GM18951 (cell line): Measurements from ENCODE around the gene CCNY.

ENCODE experiments used
- POLR2A ChIP-seq: IDR thresholded peaks from 4 replicates; pipeline ENCODE4 v1.6.1; 2011; ENCODE audit warnings: mild to moderate bottlenecking; ENCODE audit not compliant: insufficient read length, insufficient read depth; ENCODE audit errors: extremely low read depth
- in situ Hi-C: fragments of 300-500 bp; cut with MboI; formaldehyde crosslinking; loops from one replicate; pipeline ENCODE4 v1.12.0; 2022; ENCODE audit warnings: low sequenced_read_pairs, mixed read lengths, inconsistent platforms; ENCODE audit not compliant: unreplicated experiment

CCNY gene

DNA sequence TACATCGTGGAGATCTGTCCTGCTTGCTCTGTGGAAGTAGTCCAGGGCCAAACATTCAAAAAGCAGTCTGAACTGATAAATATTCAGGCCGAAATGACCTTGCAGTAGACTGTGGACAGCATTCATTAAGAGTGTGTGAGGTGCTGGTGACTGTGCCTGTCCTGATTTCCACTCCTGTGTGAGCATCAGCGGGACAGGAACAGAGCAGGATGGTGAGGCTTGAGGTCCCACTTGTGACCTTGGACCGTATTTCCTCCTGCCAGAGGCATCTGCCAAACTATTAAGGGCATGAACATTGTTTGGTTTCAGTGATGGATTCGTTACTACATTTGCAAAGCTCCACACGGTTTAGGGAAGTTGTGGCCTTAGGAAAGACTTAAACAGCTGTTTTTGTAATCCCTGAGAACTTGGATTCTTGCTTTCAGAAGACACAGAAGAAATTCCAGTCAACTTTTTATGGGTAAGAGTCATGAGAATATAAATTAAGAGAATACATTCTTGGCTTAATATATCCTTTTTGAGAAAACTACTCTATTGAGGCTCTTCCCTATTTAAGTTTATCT lies 32.8 kb downstream of the CCNY start:
- no peak for TF ChIP-seq POLR2A
- in situ Hi-C loops, result no loop called here

DNA sequence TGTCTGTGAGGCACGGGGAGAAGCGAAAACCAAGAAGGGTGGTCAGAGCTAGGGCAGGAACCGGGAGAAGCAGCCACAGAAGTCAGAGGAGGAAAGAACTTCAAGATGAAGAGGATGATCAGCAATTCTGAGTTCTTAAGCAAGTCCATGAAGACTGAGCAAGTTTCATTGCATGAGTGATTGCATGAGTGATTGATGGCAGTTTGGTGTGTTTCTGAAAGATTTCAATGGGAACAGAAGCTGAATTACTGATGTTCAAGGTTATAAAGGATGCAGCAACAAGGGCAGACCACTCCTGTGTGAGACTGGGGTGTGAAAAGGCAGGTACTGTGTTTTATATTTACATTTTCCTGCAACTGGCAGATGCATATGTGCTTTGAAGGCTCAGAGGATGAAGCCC lies 35.4 kb downstream of the CCNY start:
- no peak for TF ChIP-seq POLR2A
- in situ Hi-C loops, result no loop called here

DNA sequence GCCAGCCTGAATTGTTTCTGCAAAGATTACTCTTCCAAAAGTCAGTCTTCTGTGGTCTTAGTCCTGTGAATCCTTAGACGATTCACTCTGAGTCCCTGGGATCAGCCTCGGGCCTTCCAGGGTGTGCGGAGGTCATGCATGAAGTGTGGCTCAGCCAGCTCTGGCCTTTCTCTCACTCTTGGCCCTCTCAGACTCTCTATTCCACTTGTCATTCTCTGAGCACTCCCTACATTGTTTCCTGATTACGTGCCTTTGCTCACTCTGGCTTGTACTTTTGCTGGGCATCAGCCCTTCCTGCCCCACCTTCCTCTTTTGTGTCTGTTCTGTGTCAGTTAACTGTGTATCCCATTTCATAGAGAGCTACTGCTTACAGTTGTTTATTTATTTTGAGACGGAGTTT lies 36.0 kb downstream of the CCNY start:
- in situ Hi-C loops, result no loop called here
- TF ChIP-seq POLR2A, result no peak

DNA sequence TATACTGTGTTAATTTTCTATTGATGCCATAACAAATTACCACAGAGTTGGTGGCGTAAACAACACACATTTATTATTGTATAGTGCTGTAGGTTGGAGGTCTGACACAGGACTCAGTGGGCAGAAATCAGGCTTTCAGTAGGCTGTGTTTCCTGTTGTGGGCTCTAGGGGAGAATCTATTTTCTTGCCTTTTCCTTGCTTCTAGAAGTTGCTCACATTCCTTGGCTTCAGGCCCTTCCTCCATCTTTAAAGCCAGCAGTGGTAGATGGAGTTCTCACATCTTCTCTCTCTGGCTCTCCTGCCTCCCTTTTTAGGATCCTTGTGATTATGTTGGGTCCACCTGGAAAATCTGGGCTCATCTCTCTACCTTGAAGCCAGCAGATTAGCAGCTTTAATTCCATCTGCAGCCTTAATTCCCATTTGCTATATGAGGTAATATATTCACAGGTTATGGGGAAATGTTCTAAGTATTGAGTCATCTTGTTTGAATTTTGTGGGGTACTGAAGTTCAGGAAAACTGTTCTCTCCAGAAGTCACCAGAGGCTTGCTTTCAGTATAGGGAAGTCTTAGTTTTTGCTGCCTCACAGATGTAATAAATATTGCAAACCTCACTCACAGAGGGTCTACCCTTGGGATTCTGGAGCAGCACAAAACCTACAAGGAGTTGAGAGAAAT lies 38.9 kb downstream of the CCNY start:
- in situ Hi-C loops, result no loop called here
- TF ChIP-seq POLR2A, result no peak

DNA sequence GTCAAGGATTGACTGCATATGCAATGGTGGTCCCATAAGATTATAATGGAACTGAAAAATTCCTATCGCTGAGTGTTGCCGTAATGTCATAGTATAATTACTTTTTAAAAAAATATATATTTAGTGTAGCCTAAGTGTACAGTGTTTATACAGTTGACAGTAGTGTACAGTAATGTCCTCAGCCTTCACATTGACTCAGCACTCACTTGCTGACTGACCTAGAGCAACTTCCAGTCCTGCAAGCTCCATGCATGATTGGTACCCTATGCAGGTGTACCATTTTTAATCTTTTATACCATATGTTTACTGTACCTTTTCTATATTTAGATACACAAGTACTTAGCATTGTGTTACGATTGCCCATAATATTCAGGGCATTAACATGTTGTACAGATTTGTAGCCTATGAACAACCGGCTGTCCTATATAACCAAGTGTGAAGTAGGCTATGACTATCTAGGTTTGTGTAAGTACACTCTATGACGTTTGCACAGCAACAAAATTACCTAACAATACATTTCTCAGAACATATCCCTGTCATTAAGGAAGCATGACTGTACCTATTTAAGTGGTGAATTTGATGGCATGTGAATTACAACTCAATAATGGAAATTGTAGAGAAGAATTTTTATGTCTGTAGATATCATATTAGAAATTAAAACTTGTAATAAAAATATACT lies 40.9 kb downstream of the CCNY start:
- in situ Hi-C loops, result no loop called here
- TF ChIP-seq POLR2A, result no peak

DNA sequence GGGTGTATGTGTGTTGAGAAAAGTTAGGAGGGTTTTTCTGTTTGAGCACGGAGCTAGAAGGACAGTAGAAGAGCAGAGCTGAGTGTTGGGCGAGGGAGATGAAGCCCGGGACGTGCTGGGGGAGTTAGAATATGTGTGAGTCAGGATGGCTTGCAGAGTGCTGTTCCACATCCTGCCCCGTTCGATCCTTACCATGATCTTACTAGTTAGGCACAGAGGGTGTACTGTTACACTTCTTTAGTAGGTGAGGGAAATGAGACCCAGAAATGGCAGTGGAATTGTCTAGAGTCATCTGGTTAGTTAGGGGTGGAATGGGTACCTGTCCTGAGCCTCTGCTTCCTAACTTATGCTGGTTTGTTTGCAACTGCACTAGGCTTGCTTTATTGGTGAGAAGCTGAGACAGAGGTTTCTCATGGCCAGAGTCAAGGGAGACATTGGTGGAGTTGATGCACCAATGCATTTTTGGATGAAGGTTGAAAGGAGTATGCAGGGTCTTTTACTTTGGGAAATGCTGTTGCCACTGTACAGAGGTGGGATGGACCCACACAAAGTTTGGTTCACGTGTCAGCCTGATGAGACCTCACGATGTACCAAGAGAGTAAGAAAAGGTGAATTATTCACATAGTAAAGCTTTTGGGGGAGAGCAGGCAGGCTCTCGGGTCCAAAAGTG lies 42.4 kb downstream of the CCNY start:
- TF ChIP-seq POLR2A, result no peak
- in situ Hi-C loops, result no loop called here

DNA sequence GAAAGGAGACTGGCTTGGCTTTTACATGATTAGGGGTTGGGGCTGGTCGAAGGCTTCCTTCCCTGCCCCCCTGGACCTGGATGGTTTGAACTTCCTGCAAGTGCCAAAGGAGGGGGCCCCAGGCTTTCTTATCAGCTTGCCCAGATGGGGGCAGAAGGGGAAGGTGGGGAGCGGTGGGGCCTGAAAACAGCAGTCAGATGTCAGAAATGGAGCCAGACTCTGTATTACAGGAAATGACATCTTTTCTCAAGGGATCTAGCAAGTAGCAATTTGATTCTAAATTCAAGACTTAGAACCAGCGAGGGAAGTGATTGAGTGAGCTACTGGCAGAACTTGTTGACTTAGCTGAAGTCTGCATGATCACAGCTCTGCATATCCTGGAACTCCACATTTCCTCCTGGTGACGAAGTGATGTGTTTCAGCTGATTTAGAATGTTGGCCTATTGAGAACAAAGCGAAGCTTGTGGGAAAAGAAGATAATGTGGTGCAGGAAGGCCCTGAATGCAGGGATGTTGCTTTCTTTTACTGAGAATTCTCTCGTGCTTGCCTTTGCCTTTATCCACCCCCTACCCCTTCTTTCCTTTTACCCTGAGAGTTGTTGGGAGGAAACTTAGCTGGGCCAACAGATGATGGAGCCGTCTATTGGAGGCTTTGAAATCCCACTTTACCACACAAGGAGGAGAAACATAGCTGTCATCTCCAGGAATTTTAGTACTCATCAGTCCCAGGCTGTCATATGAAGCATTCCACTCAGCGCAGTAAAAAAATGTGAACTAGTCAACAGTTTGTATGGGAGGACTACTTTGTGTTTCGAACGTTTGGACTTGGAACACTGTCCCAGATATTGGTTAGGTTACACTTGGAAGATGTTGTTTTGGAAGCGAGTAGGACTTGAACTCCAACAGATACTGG lies 43.2 kb downstream of the CCNY start:
- in situ Hi-C loops, result no loop called here
- TF ChIP-seq POLR2A, result no peak

DNA sequence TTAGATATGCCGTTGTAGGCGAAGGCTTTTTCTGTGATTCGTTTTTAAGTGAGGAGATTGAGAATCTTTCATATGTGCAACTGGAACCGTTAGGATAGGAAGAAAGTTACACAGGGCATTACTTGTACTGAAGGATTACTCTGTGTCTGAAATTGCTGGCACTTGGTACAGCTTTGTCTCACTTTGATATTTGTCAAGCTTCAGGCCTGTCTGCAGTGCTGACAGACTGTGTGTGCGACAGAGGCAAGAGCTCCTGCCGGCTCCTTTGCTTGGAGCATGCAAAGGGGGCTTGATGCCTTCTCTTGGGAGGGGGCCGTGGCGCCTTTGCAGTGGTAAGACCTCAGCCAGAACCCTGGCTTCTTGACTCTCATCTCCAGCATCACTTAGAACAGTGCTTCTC lies 45.8 kb downstream of the CCNY start:
- in situ Hi-C loops, result no loop called here
- no peak for TF ChIP-seq POLR2A

DNA sequence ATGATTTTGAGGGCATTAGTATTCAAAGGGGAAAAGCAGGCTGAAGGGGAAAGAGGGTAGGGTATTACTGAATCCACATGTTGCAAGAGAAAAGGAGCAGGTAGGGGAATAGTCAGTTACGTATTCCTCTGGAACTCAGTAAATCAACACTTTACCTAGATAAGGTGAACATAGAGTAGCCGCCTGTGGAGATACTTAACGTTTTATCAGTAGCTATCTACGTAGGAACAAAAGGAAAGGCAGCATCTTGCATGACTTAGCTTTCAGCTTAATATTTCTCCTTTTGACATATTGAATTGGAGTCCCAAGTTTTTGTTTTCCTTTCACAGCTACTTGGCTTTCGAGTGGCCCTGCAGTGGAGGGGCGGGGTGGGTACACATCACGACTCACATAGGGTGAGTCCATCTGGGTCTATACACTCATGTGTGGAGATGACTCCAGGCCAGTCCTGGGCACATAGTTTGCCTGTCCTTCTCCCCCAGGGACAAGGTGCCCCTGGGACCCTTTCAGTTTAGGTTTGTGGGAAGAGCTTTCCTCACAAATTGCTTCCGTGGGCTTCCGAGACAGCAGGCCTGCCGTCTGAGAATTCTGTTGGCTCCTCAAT lies 48.1 kb downstream of the CCNY start:
- in situ Hi-C loops, result no loop called here
- no peak for TF ChIP-seq POLR2A

DNA sequence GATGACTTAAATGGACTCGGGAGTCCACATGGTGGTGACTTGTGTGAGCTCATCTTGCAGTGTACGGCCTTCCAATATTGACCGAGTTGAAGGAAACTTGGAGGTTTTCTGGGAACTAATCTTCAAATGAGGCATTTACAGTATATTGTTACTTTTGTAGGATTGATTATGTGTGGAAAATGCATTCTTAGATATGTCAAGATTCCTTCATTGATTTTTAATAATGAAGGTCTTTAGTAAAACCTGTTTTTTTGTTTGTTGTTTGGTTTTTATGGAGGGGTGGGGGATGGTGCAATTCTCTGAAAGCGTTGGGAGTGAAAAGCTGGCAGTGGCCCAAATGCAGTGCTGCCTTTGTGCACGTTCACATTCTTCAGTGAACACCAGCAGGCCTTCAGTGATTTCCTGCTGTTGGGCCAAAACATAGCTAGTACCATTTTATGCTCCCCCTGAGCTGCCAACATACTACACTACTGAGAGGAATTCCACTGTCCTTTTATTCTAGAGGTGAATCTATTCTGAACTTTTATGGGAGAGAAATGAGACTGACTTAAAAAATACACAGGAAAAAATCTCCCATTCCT lies 50.4 kb downstream of the CCNY start:
- in situ Hi-C loops, result no loop called here
- no peak for TF ChIP-seq POLR2A

DNA sequence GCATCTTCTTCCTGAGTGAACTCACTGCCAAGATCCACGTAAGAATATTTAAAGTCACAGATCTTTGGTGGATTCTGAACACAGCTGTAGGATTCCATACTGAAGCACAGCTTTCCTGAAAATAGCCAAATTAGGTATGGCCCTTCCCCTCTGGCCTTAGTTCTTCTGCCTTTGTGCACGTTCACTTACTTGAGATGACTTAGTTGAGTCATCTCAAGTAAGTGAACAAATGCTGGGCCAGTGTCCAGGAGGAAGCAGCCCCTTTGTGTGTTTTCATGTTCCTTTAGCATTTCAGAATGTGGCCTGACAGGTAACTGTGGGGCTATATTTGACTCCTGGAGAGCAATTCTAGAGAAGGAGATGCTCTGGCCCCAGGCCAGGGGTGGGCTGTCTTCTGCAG lies 51.5 kb downstream of the CCNY start:
- TF ChIP-seq POLR2A, result no peak
- in situ Hi-C loops, result no loop called here

DNA sequence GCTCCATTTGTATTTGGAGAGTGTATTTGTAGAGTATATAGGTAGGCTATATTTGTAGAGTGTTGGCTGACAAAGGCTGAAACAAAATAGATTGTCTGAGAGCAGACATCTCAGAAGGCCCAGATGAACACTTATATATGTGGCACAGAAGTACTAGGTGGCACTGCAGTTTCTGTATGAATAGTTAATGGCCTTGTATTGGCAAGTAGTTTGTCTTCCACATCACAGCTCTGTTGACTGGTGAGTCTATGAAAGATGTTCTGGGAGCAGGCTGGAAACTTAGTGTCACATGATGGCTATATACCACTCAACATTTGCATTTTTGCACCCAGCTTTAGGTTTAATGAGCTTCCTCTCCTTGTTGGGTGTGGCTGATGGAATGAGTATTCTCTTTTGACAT lies 51.9 kb downstream of the CCNY start:
- in situ Hi-C loops, result no loop called here
- no peak for TF ChIP-seq POLR2A
